DND-41 (cell line): ENCODE measurements around the gene TRIM2.
"Not testable (repeated sequence)": the region's sequence is repeated elsewhere in the genome, so short reads cannot be mapped to it uniquely, and the experiment has no call there.

ENCODE experiments used
- ATAC-seq: fragments of 200-7000 bp; cut with Tn5 transposase; 3 replicates; pipeline ENCODE4 v1.9.1; 2021; ENCODE audit warnings: low read depth; ENCODE audit not compliant: insufficient read depth
- DNase-seq: peaks from one replicate; pipeline ENCODE4 v3.0.0-alpha.2; 2020
- H2AFZ ChIP-seq: 2 replicates; pipeline ENCODE4 v1.6.0; 2012; ENCODE audit warnings: low read depth, low read length
- H3K27ac ChIP-seq: 2 replicates; pipeline ENCODE4 v1.5.1; 2012; ENCODE audit warnings: low read length, inconsistent platforms
- H3K27me3 ChIP-seq: fragments of 200-600 bp; sonication (generic); 2 replicates; pipeline ENCODE4 v1.6.0; 2012; ENCODE audit warnings: low read length, mild to moderate bottlenecking, inconsistent platforms; ENCODE audit not compliant: insufficient read depth, poor library complexity
- H3K36me3 ChIP-seq: 2 replicates; pipeline ENCODE4 v1.5.1; 2012; ENCODE audit warnings: low read length, inconsistent platforms; ENCODE audit not compliant: insufficient read depth
- H3K4me1 ChIP-seq: 2 replicates; pipeline ENCODE4 v1.5.1; 2012; ENCODE audit warnings: mild to moderate bottlenecking, low read length; ENCODE audit not compliant: insufficient read depth
- H3K4me2 ChIP-seq: 2 replicates; pipeline ENCODE4 v1.6.0; 2012; ENCODE audit warnings: mild to moderate bottlenecking, moderate library complexity, low read length, inconsistent platforms; ENCODE audit not compliant: insufficient read depth
- H3K4me3 ChIP-seq, 2 experiments: fragments of 200-600 bp in 1 of 2; shearing (Covaris generic) in 1 of 2; 2 replicates each; pipeline ENCODE4 v1.5.1; 2012 to 2016; ENCODE audit warnings: inconsistent platforms in 2 of 2, low read length in 2 of 2, mild to moderate bottlenecking in 2 of 2, low read depth in 1 of 2, moderate library complexity in 1 of 2
- H3K79me2 ChIP-seq: 2 replicates; pipeline ENCODE4 v1.6.0; 2012; ENCODE audit warnings: low read length, inconsistent platforms; ENCODE audit not compliant: insufficient read depth
- H3K9ac ChIP-seq: 2 replicates; pipeline ENCODE4 v1.6.0; 2012; ENCODE audit warnings: low read depth, mild to moderate bottlenecking, inconsistent platforms, low read length, moderate library complexity
- H3K9me3 ChIP-seq: 2 replicates; pipeline ENCODE4 v1.5.1; 2012; ENCODE audit warnings: low read length, moderate library complexity, mild to moderate bottlenecking, inconsistent platforms; ENCODE audit not compliant: insufficient read depth, severe bottlenecking
- H4K20me1 ChIP-seq: 2 replicates; pipeline ENCODE4 v1.6.0; 2012; ENCODE audit warnings: low read length; ENCODE audit not compliant: insufficient read depth
- CTCF ChIP-seq: IDR thresholded peaks from 2 replicates; pipeline ENCODE4 v1.5.1; 2012; ENCODE audit warnings: borderline replicate concordance, low read length, moderate library complexity, mild to moderate bottlenecking; ENCODE audit not compliant: poor library complexity, severe bottlenecking; ENCODE audit errors: extremely low read depth
- EZH2 ChIP-seq: IDR thresholded peaks from 3 replicates; pipeline ENCODE4 v1.6.1; 2012; ENCODE audit warnings: borderline replicate concordance, low read depth, mild to moderate bottlenecking, moderate library complexity, low read length, inconsistent platforms; ENCODE audit not compliant: severe bottlenecking

TRIM2 gene

GRCh38 chr4:153191795-153192363 is 12.4 kb upstream of the TRIM2 start:
- DNase-seq: no peak
- TF ChIP-seq EZH2: no peak
- no peak for TF ChIP-seq CTCF
- no peaks in the 10 kb centered on the region for H3K9me3 ChIP-seq
- no peak overlapping the region for H3K4me3 ChIP-seq
- H3K27ac ChIP-seq: no peak overlapping the region
- H3K4me1 ChIP-seq: no peaks in the 10 kb centered on the region
- H3K36me3 ChIP-seq: no peaks in the 10 kb centered on the region
- H3K27me3 ChIP-seq: no peaks in the 10 kb centered on the region
- no peak for ATAC-seq
- H4K20me1 ChIP-seq: no peaks in the 10 kb centered on the region
- H3K79me2 ChIP-seq: no peaks in the 10 kb centered on the region
- H3K4me2 ChIP-seq: no peak overlapping the region
- no peak overlapping the region for H3K9ac ChIP-seq
- no peak overlapping the region for H2AFZ ChIP-seq

- no peaks in the 10 kb centered on the region for H3K4me1 ChIP-seq
- H2AFZ ChIP-seq: no peak overlapping the region
- H3K9ac ChIP-seq: no peak overlapping the region
- no peaks in the 10 kb centered on the region for H3K79me2 ChIP-seq
- TF ChIP-seq CTCF (no peak), EZH2 (no peak)
- no peak overlapping the region for H3K27ac ChIP-seq
- DNase-seq (no peak), ATAC-seq (no peak)
- no peak overlapping the region for H3K4me3 ChIP-seq
- no peaks in the 10 kb centered on the region for H3K9me3 ChIP-seq
- H3K4me2 ChIP-seq: no peak overlapping the region
- no peaks in the 10 kb centered on the region for H3K27me3 ChIP-seq
- no peaks in the 10 kb centered on the region for H3K36me3 ChIP-seq
- H4K20me1 ChIP-seq: no peaks in the 10 kb centered on the region
These were observed 6.9 kb upstream of the TRIM2 start for GRCh38 chr4:153197301-153197700.

GRCh38 chr4:153198719-153199118 is 5.5 kb upstream of the TRIM2 start:
- TF ChIP-seq EZH2: no peak
- TF ChIP-seq CTCF: no peak
- H2AFZ ChIP-seq: no peak overlapping the region
- ATAC-seq: no peak
- H3K9me3 ChIP-seq: no peaks in the 10 kb centered on the region
- H3K27me3 ChIP-seq: no peaks in the 10 kb centered on the region
- no peak overlapping the region for H3K9ac ChIP-seq
- H3K4me2 ChIP-seq: no peak overlapping the region
- no peaks in the 10 kb centered on the region for H3K36me3 ChIP-seq
- H3K27ac ChIP-seq: no peak overlapping the region
- H3K79me2 ChIP-seq: no peaks in the 10 kb centered on the region
- DNase-seq: no peak
- H3K4me3 ChIP-seq: no peak overlapping the region
- no peaks in the 10 kb centered on the region for H3K4me1 ChIP-seq
- no peaks in the 10 kb centered on the region for H4K20me1 ChIP-seq

GRCh38 chr4:153203746-153204145 is 497 bp upstream of the TRIM2 start:
- DNase-seq, H4K20me1 ChIP-seq, H3K9me3 ChIP-seq, H3K79me2 ChIP-seq, ATAC-seq, H3K9ac ChIP-seq, H3K4me2 ChIP-seq, H3K4me1 ChIP-seq, H3K27ac ChIP-seq, H3K27me3 ChIP-seq, H2AFZ ChIP-seq, H3K36me3 ChIP-seq, H3K4me3 ChIP-seq: not testable (repeated sequence)
